ENCODE measurements around the gene TEX101. TPM values are rescaled to one million over a fixed set of nuclear protein-coding genes. Genes with fewer than 3 reads are reported as not detected.
"Not testable (repeated sequence)": the region's sequence is repeated elsewhere in the genome, so short reads cannot be mapped to it uniquely, and the experiment has no call there.

The TEX101 gene, protein sequence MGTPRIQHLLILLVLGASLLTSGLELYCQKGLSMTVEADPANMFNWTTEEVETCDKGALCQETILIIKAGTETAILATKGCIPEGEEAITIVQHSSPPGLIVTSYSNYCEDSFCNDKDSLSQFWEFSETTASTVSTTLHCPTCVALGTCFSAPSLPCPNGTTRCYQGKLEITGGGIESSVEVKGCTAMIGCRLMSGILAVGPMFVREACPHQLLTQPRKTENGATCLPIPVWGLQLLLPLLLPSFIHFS
- not detected for total RNA-seq
- polyA plus RNA-seq = not detected

- intact Hi-C loops (cut with micrococcal nuclease) = no loop called here
- H3K4me1 ChIP-seq (ENCODE audit: insufficient read depth, low read length) = no peaks in the 10 kb centered on the region
- peaks cover 2 to 10% of the 10 kb centered on the region in 2 donors for H3K27me3 Mint-ChIP-seq
- no peaks in the 10 kb centered on the region for H3K9me3 ChIP-seq (ENCODE audit: control insufficient read depth in 1 of 2, low read length in 2 of 2)
- no peak within 1 kb of the TSS for H3K4me3 ChIP-seq (ENCODE audit: low read length in 2 of 2)
- H3K36me3 Mint-ChIP-seq = no peaks in the 10 kb centered on the region
- no peak within 1 kb of the TSS for H3K27ac ChIP-seq (ENCODE audit: low read depth, low read length)
- H3K27ac Mint-ChIP-seq = no peak within 1 kb of the TSS
- no peak for DNase-seq
- H3K27me3 ChIP-seq (ENCODE audit: insufficient read depth, low read length) = no peaks in the 10 kb centered on the region
- H3K9me3 Mint-ChIP-seq = peaks cover 0 to 4% (median 0%) of the 10 kb centered on the region in 8 donors
- H3K4me1 Mint-ChIP-seq = no peaks in the 10 kb centered on the region
- H3K36me3 ChIP-seq (ENCODE audit: insufficient read depth, low read length) = no peaks in the 10 kb centered on the region
- ChIA-PET POLR2A (ENCODE audit: partially characterized antibody) (no interaction called here), CTCF (ENCODE audit: partially characterized antibody) (no interaction called here)
- H3K4me3 Mint-ChIP-seq = no peak within 1 kb of the TSS
These were observed at the start of gene TEX101 for GRCh38 chr19:43414554-43414953. TEX101 (plus strand) TSS chr19:43414890; CDS start chr19:43415920, 1,030 bp downstream.

DNA sequence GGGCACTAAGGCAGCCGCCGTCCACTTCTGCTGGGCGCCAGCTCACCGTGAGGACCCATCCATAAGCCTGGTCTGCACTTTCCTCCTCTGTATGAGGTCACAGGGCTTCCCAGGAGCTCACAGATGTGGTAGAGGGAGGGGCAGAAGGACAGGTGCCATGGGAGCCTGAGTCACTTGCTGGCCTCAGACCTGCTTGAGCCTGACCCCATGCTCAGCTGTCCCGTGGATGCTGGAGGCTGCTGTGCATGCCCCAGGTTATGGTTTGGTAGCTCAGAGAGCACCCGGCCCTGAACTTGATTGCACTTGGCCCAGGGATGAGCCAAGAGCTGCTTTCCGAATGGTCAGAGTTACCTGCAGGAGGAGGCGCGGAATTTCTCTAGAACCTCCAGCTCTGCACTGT, 49.0 kb upstream of the TEX101 start:
- CTCF ChIA-PET (ENCODE audit: partially characterized antibody); H3K27me3 ChIP-seq (ENCODE audit: insufficient read depth, low read length); H3K4me3 ChIP-seq (ENCODE audit: low read length in 2 of 2); H3K4me1 ChIP-seq (ENCODE audit: insufficient read depth, low read length); H3K36me3 ChIP-seq (ENCODE audit: insufficient read depth, low read length); H3K27ac ChIP-seq (ENCODE audit: low read depth, low read length); H3K9me3 Mint-ChIP-seq; H3K36me3 Mint-ChIP-seq; H3K27ac Mint-ChIP-seq; H3K4me1 Mint-ChIP-seq; intact Hi-C loops (cut with micrococcal nuclease); DNase-seq; POLR2A ChIA-PET (ENCODE audit: partially characterized antibody); H3K9me3 ChIP-seq (ENCODE audit: control insufficient read depth in 1 of 2, low read length in 2 of 2); H3K4me3 Mint-ChIP-seq: not testable (repeated sequence)
- peaks cover 7 to 13% of the 10 kb centered on the region in 2 donors for H3K27me3 Mint-ChIP-seq

- Histone ChIP-seq H3K36me3 (ENCODE audit: insufficient read depth, low read length) (no peaks in the 10 kb centered on the region), H3K27me3 (ENCODE audit: insufficient read depth, low read length) (no peaks in the 10 kb centered on the region), H3K9me3 (ENCODE audit: control insufficient read depth in 1 of 2, low read length in 2 of 2) (no peaks in the 10 kb centered on the region), H3K4me3 (ENCODE audit: low read length in 2 of 2) (no peak overlapping the region), H3K4me1 (ENCODE audit: insufficient read depth, low read length) (no peaks in the 10 kb centered on the region), H3K27ac (ENCODE audit: low read depth, low read length) (no peak overlapping the region)
- Mint-ChIP-seq H3K9me3 (no peaks in the 10 kb centered on the region), H3K27ac (no peak overlapping the region), H3K27me3 (peaks cover 15 to 17% of the 10 kb centered on the region in 2 donors), H3K4me3 (no peak overlapping the region), H3K36me3 (no peaks in the 10 kb centered on the region), H3K4me1 (peaks cover 0 to 1% (median 0%) of the 10 kb centered on the region in 4 donors)
- POLR2A ChIA-PET (ENCODE audit: partially characterized antibody) = no interaction called here
- CTCF ChIA-PET (ENCODE audit: partially characterized antibody) = no interaction called here
- intact Hi-C loops (cut with micrococcal nuclease) = no loop called here
- no peak for DNase-seq
These were observed 46.9 kb upstream of the TEX101 start for GRCh38 chr19:43367822-43368221.

DNA sequence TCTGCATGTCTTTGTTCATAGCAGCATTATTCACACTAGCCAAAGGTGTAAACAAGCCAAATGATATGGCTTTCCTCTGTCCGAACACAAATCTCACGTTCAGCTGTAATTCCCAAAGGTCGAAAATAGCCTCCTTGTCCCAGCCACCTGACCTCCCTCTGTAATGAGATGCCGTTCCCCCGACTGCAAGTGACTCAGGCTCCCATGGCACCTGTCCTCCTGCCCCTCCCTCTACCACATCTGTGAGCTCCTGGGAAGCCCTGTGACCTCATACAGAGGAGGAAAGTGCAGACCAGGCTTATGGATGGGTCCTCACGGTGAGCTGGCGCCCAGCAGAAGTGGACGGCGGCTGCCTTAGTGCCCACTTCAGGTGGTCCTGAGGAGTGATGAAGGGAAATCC, 45.8 kb upstream of the TEX101 start:
- DNase-seq; H3K4me1 ChIP-seq (ENCODE audit: insufficient read depth, low read length); H3K27ac Mint-ChIP-seq; POLR2A ChIA-PET (ENCODE audit: partially characterized antibody); H3K36me3 Mint-ChIP-seq; H3K4me3 Mint-ChIP-seq; intact Hi-C loops (cut with micrococcal nuclease); H3K27me3 ChIP-seq (ENCODE audit: insufficient read depth, low read length); H3K4me1 Mint-ChIP-seq; H3K9me3 Mint-ChIP-seq; H3K9me3 ChIP-seq (ENCODE audit: control insufficient read depth in 1 of 2, low read length in 2 of 2); H3K36me3 ChIP-seq (ENCODE audit: insufficient read depth, low read length); H3K4me3 ChIP-seq (ENCODE audit: low read length in 2 of 2); CTCF ChIA-PET (ENCODE audit: partially characterized antibody); H3K27ac ChIP-seq (ENCODE audit: low read depth, low read length): not testable (repeated sequence)
- H3K27me3 Mint-ChIP-seq = peaks cover 11 to 15% of the 10 kb centered on the region in 2 donors

- Histone ChIP-seq H3K27me3 (ENCODE audit: insufficient read depth, low read length) (no peaks in the 10 kb centered on the region), H3K4me3 (ENCODE audit: low read length in 2 of 2) (no peak overlapping the region), H3K27ac (ENCODE audit: low read depth, low read length) (no peak overlapping the region), H3K9me3 (ENCODE audit: control insufficient read depth in 1 of 2, low read length in 2 of 2) (no peaks in the 10 kb centered on the region), H3K4me1 (ENCODE audit: insufficient read depth, low read length) (no peaks in the 10 kb centered on the region), H3K36me3 (ENCODE audit: insufficient read depth, low read length) (no peaks in the 10 kb centered on the region)
- H3K36me3 Mint-ChIP-seq = no peaks in the 10 kb centered on the region
- H3K27me3 Mint-ChIP-seq = peaks cover 9 to 12% of the 10 kb centered on the region in 2 donors
- H3K27ac Mint-ChIP-seq = no peak overlapping the region
- H3K9me3 Mint-ChIP-seq = no peaks in the 10 kb centered on the region
- DNase-seq = no peak
- intact Hi-C loops (cut with micrococcal nuclease) = no loop called here
- CTCF ChIA-PET (ENCODE audit: partially characterized antibody) = no interaction called here
- H3K4me3 Mint-ChIP-seq = no peak overlapping the region
- H3K4me1 Mint-ChIP-seq = peaks cover 0 to 1% (median 0%) of the 10 kb centered on the region in 4 donors
- POLR2A ChIA-PET (ENCODE audit: partially characterized antibody) = no interaction called here
These were observed 42.8 kb upstream of the TEX101 start for GRCh38 chr19:43371909-43372308.

GRCh38 chr19:43372462-43372861, 42.2 kb upstream of the TEX101 start:
- Histone ChIP-seq H3K9me3 (ENCODE audit: control insufficient read depth in 1 of 2, low read length in 2 of 2) (no peaks in the 10 kb centered on the region), H3K27ac (ENCODE audit: low read depth, low read length) (no peak overlapping the region), H3K27me3 (ENCODE audit: insufficient read depth, low read length) (no peaks in the 10 kb centered on the region), H3K4me3 (ENCODE audit: low read length in 2 of 2) (no peak overlapping the region), H3K4me1 (ENCODE audit: insufficient read depth, low read length) (no peaks in the 10 kb centered on the region), H3K36me3 (ENCODE audit: insufficient read depth, low read length) (no peaks in the 10 kb centered on the region)
- intact Hi-C loops (cut with micrococcal nuclease) = no loop called here
- Mint-ChIP-seq H3K9me3 (no peaks in the 10 kb centered on the region), H3K4me1 (peaks cover 0 to 1% (median 0%) of the 10 kb centered on the region in 4 donors), H3K36me3 (no peaks in the 10 kb centered on the region), H3K27me3 (peaks cover 9 to 12% of the 10 kb centered on the region in 2 donors), H3K27ac (no peak overlapping the region), H3K4me3 (no peak overlapping the region)
- DNase-seq = no peak
- ChIA-PET POLR2A (ENCODE audit: partially characterized antibody) (no interaction called here), CTCF (ENCODE audit: partially characterized antibody) (no interaction called here)

- H3K4me1 ChIP-seq (ENCODE audit: insufficient read depth, low read length); H3K36me3 ChIP-seq (ENCODE audit: insufficient read depth, low read length); H3K9me3 ChIP-seq (ENCODE audit: control insufficient read depth in 1 of 2, low read length in 2 of 2); H3K27ac ChIP-seq (ENCODE audit: low read depth, low read length); H3K9me3 Mint-ChIP-seq; H3K36me3 Mint-ChIP-seq; POLR2A ChIA-PET (ENCODE audit: partially characterized antibody); DNase-seq; H3K4me3 Mint-ChIP-seq; H3K4me3 ChIP-seq (ENCODE audit: low read length in 2 of 2); H3K27me3 ChIP-seq (ENCODE audit: insufficient read depth, low read length); H3K4me1 Mint-ChIP-seq; intact Hi-C loops (cut with micrococcal nuclease); H3K27me3 Mint-ChIP-seq; CTCF ChIA-PET (ENCODE audit: partially characterized antibody); H3K27ac Mint-ChIP-seq: not testable (repeated sequence)
These were observed 37.1 kb upstream of the TEX101 start for GRCh38 chr19:43377624-43378023.

DNA sequence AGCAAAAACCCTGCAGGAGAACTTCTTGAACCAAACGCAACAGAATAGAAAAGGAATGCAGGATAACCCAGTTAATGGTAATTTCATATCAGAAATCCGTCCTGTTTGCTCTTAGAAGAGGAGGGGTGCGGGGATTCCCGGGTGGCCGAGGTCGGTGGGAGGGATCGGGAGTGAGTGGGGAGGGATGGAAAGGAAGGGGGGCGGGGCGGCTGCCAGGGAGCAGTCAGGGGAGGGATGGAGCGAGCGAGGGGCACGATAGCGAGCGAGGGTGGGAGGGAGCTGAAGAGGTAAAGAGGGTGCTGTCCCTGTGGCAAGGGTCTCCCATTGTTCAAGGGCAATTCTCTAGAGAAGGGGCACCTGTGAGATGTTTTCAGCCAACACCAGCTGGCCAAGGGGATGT, 34.7 kb upstream of the TEX101 start:
- Histone ChIP-seq H3K27me3 (ENCODE audit: insufficient read depth, low read length) (no peaks in the 10 kb centered on the region), H3K9me3 (ENCODE audit: control insufficient read depth in 1 of 2, low read length in 2 of 2) (no peaks in the 10 kb centered on the region), H3K4me3 (ENCODE audit: low read length in 2 of 2) (no peak overlapping the region), H3K4me1 (ENCODE audit: insufficient read depth, low read length) (no peaks in the 10 kb centered on the region), H3K36me3 (ENCODE audit: insufficient read depth, low read length) (no peaks in the 10 kb centered on the region), H3K27ac (ENCODE audit: low read depth, low read length) (no peak overlapping the region)
- no peak for DNase-seq
- no peaks in the 10 kb centered on the region for H3K36me3 Mint-ChIP-seq
- H3K4me1 Mint-ChIP-seq = no peaks in the 10 kb centered on the region
- H3K27me3 Mint-ChIP-seq = peaks cover 5 to 9% of the 10 kb centered on the region in 2 donors
- intact Hi-C loops (cut with micrococcal nuclease) = no loop called here
- H3K27ac Mint-ChIP-seq = no peak overlapping the region
- CTCF ChIA-PET (ENCODE audit: partially characterized antibody) = interaction anchor here (1.4 to 1.5 kb wide), 2 partner anchors 48 to 69 kb away, joined by 3 to 6 read pairs; no protein-coding TSS in a partner anchor
- no peak overlapping the region for H3K4me3 Mint-ChIP-seq
- H3K9me3 Mint-ChIP-seq = peaks cover 0 to 1% (median 0%) of the 10 kb centered on the region in 8 donors
- POLR2A ChIA-PET (ENCODE audit: partially characterized antibody) = no interaction called here
